NCI-H1694 treated with DMSO at 0.1 percent for 48 hours (cell line): ENCODE results near the gene DCDC2C.

Experiments
- DNase-seq: peaks from one replicate; lab custom pipeline; 2025; lab: John Stamatoyannopoulos, UW

Gene DCDC2C

DNA sequence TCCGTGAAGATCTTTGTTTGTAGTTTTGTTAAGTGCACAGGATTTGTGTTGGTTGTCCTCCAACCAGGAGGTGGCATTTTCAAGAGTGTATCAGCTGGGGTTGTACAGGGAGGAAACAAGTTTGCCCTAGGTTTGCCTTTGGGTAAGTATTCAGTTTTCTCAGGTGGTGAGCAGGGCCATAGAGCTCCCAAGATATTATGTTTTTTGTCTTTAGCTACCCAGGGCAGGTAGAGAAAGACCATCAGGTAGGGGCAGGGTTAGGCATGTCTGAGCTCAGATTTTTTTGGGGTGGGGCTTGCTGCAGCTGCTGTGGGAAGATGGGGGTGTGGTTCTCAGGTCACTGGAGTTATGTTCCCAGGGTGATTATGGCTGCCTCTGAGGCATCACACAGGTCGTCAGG, 191.6 kb downstream of the DCDC2C start:
- no peak for DNase-seq
